ENCODE data around the gene CEP295NL.
"Not testable (repeated sequence)": the region's sequence is repeated elsewhere in the genome, so short reads cannot be mapped to it uniquely, and the experiment has no call there.

Gene CEP295NL

GRCh38 chr17:78929908-78930775 is 27.1 kb upstream of the CEP295NL start:
- DNase-seq: no peak

GRCh38 chr17:78925662-78926555 is 22.9 kb upstream of the CEP295NL start:
- no peak for DNase-seq

- DNase-seq: peak; percentile 72
Observed at GRCh38 chr17:78925234-78925633, 22.2 kb upstream of the CEP295NL start, which contains the start of gene TIMP2. TIMP2 (minus strand) TSS chr17:78925387; CDS start chr17:78925088, 299 bp downstream.

- no peak for DNase-seq
Observed at GRCh38 chr17:78924481-78925151, 21.6 kb upstream of the CEP295NL start.

GRCh38 chr17:78923660-78924453 is 20.9 kb upstream of the CEP295NL start:
- no peak for DNase-seq

GRCh38 chr17:78922816-78923498 is 20.0 kb upstream of the CEP295NL start:
- no peak for DNase-seq

GRCh38 chr17:78921437-78921971 is 18.5 kb upstream of the CEP295NL start:
- no peak for DNase-seq

- DNase-seq: no peak
Observed at GRCh38 chr17:78920528-78920927, 17.5 kb upstream of the CEP295NL start.

GRCh38 chr17:78919861-78920450 is 17.0 kb upstream of the CEP295NL start:
- no peak for DNase-seq

GRCh38 chr17:78918979-78919378 is 16.0 kb upstream of the CEP295NL start:
- DNase-seq: no peak

GRCh38 chr17:78917451-78918275 is 14.7 kb upstream of the CEP295NL start:
- no peak for DNase-seq

GRCh38 chr17:78915872-78916632 is 13.1 kb upstream of the CEP295NL start:
- no peak for DNase-seq

GRCh38 chr17:78913115-78913514 is 10.1 kb upstream of the CEP295NL start:
- DNase-seq: no peak

GRCh38 chr17:78912082-78912481 is 9.1 kb upstream of the CEP295NL start:
- no peak for DNase-seq

- DNase-seq: not testable (repeated sequence)
Observed at GRCh38 chr17:78911543-78911942, 8.5 kb upstream of the CEP295NL start.

GRCh38 chr17:78910497-78911284 is 7.7 kb upstream of the CEP295NL start:
- DNase-seq: no peak

- DNase-seq: no peak
Observed at GRCh38 chr17:78908426-78908825, 5.4 kb upstream of the CEP295NL start.

GRCh38 chr17:78905541-78905940 is 2.5 kb upstream of the CEP295NL start:
- no peak for DNase-seq

All from NCI-H1105 (cell line).